ENCODE measurements around the gene ATP6V1C2. TPM values are rescaled to one million over a fixed set of nuclear protein-coding genes. Genes with fewer than 3 reads are reported as not detected.

ATP6V1C2 gene
- total RNA-seq, 1 experiment from 2014 or later: not detected

DNA sequence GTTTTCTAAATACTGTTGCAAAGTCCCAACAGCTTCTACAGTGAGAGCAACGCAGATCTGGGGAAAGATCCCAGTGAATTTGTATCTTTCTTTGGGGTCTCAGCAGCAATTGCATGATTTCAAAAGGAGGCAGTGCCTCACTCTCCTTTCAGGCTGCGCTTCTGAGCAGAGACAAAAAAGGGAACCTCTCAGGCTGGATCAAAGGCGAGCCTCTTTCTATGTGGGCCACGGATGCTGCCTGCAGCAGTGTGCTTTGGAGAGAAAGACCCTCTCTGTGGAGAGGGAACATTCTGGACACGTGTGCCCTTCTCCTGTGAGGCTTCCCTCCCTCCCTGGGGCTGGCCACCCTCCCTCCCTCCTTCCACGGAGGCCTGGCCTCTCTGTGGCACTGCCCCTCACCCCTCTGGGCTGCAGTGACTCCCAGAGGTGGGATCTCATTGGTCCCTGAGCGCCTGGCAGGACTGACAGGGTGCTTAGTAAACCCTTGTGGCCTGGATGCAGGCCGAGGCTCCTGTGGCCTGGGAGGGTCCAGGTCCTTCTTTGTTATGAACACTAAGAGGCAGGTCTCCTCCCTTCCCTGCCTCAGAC is 112.7 kb downstream of the ATP6V1C2 start:
- no peak for DNase-seq (ENCODE audit: low spot score)

Small RNA genes lying within 50 kb of the gene (small RNA-seq; reads per million reads assigned to genes)
- not detected for gene RNU7-138P
- not detected for gene RNU7-176P

Other genes starting within 250 kb of the ATP6V1C2 start
- 19.0 and 20.5 TPM in 2 replicates for gene NOL10, start 31.7 kb upstream of the ATP6V1C2 start, total RNA-seq (2014; rRNA removed; shearing (Covaris generic))
- 193 and 206 TPM in 2 replicates for gene PDIA6, start 91.2 kb downstream of the ATP6V1C2 start, total RNA-seq (2014; rRNA removed; shearing (Covaris generic))
- gene KCNF1, start 190.3 kb downstream of the ATP6V1C2 start, total RNA-seq (2014; rRNA removed; shearing (Covaris generic)): 0.66 and 0.94 TPM in 2 replicates